HG02610 (cell line): Measurements from ENCODE around the gene IFIT3.
"Not testable (repeated sequence)": the region's sequence is repeated elsewhere in the genome, so short reads cannot be mapped to it uniquely, and the experiment has no call there.

Experiments used
- ATAC-seq: cut with Tn5 transposase; IDR thresholded peaks from one replicate; pipeline ENCODE4 v1.9.1; 2021; ENCODE audit warnings: mild to moderate bottlenecking, moderate library complexity; ENCODE audit not compliant: unreplicated experiment

The IFIT3 gene

DNA sequence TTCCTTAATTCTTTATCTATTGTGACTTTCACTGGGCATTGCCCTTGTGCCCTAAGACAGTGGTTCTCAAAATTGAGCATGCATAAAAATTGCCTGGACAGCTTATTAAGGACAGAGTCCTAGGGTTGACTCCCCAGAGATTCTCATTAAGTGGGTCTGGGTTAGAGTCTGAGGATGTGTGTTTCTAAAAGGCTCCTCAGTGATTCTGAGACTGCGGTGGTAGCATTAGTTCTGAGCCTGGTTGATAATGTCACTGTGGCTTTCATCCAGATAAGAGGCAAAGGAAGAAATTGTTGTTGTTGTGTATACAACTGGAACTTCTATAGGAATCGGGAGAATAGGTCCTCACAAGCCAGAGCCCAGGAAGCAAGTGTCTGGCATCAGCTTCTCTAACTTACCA, 24.6 kb upstream of the IFIT3 start:
- no peak for ATAC-seq

DNA sequence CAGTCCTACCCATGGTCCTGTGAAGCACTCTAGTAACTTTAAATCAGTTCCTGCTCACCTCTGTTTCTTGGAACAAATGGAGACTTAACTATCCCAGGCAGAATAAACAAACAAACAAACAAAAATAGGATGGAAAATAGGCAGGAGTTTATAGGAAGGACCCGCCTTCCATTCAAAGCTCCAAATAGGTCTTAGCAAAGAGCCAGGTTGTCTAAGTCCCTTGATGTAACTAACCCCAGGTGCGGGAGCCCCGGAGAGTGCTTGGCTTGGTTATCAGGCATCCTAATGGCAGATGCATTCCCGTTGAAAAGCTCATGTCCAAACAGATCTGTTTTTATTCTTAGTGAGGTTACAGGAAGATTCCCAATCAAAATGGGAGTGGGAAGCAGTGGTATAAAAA, 23.8 kb upstream of the IFIT3 start:
- no peak for ATAC-seq

DNA sequence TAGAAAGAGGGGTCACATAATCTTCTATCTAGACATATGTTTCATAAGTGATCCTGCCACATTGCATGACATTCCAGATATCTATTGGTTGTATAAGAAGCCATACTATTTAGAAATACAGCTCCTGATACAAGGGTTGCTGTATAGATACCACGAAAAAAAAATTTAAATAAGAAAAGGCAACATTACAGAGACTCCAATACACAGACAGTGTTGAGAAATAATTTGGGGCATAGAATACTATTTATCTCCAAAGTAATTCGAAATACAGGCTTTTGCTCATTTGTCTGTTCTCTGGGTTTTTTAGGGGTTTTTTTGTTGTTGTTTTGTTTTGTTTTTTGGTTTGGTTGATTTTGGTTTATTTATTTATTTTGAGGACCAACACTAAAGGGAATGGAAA, 23.4 kb upstream of the IFIT3 start:
- ATAC-seq: no peak

DNA sequence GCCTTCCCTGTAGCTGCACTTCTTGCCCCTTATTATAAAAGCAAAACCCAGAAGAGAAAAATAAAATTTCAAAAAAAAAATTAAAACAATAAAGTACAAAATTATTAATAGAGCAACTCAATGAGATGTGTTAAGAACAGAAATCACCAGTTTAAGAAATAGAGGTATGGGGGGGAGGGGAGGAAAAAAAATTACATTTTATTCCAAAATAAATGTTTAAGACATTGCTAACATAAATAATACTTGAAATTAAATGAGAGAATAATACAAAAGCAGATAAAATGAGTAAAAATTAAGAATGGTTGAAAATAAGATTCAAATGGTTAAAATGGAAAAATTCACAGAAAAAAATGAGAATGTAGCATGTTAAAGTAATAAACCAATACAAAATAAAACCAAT, 22.9 kb upstream of the IFIT3 start:
- no peak for ATAC-seq

DNA sequence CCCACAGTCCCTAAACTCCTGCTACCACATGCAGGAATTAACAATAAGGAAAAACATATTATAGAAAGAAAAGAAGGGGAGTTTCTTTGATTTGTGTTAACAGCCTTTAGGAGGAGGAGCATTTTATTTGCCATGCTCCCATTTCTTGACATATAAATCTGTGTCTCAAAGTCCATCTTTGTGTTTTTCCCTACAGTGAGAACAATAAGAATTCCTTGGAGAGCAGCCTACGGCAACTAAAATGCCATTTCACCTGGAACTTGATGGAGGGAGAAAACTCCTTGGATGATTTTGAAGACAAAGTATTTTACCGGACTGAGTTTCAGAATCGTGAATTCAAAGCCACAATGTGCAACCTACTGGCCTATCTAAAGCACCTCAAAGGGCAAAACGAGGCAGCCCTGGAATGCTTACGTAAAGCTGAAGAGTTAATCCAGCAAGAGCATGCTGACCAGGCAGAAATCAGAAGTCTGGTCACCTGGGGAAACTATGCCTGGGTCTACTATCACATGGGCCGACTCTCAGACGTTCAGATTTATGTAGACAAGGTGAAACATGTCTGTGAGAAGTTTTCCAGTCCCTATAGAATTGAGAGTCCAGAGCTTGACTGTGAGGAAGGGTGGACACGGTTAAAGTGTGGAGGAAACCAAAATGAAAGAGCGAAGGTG, 21.9 kb upstream of the IFIT3 start:
- ATAC-seq: no peak

DNA sequence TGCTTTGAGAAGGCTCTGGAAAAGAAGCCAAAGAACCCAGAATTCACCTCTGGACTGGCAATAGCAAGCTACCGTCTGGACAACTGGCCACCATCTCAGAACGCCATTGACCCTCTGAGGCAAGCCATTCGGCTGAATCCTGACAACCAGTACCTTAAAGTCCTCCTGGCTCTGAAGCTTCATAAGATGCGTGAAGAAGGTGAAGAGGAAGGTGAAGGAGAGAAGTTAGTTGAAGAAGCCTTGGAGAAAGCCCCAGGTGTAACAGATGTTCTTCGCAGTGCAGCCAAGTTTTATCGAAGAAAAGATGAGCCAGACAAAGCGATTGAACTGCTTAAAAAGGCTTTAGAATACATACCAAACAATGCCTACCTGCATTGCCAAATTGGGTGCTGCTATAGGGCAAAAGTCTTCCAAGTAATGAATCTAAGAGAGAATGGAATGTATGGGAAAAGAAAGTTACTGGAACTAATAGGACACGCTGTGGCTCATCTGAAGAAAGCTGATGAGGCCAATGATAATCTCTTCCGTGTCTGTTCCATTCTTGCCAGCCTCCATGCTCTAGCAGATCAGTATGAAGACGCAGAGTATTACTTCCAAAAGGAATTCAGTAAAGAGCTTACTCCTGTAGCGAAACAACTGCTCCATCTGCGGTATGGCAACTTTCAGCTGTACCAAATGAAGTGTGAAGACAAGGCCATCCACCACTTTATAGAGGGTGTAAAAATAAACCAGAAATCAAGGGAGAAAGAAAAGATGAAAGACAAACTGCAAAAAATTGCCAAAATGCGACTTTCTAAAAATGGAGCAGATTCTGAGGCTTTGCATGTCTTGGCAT, 21.1 kb upstream of the IFIT3 start:
- no peak for ATAC-seq

DNA sequence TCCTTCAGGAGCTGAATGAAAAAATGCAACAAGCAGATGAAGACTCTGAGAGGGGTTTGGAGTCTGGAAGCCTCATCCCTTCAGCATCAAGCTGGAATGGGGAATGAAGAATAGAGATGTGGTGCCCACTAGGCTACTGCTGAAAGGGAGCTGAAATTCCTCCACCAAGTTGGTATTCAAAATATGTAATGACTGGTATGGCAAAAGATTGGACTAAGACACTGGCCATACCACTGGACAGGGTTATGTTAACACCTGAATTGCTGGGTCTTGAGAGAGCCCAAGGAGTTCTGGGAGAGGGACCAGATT, 20.6 kb upstream of the IFIT3 start:
- no peak for ATAC-seq

DNA sequence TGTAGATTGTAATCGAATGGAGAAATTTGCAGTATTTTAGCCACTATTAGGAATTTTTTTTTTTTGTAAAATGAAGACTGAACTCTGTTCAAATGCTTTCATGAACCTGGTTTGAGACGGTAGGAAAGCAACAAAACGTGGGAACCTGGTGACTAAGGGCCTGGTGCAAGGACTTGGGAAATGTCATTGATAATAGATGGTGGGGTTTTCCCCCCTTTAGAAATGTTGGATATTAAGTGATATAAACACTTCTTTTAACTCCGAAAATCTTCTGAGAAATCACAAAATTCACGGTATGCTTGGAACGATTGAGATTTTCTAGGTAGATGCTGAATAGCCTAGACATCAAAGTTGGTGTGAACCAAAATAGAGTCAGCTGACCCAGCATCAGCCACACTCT, 19.5 kb upstream of the IFIT3 start:
- ATAC-seq: no peak

DNA sequence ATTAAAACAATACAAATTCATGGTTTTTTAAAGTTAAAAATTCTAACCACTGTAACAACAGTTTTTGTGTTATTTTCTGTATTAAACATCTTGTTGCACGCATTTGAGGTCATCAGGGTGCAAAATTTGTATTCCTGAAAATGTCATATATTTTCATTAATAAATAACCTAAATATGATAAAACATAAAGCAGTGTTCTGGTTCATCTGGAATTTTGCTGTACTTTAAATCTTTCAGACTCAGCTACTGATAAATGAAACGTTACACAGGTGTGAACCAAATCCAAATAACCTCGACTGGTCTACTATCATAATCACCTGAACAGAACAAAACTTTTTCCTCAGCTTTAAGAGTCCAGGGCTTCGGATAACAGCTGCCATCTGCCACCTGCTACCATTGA, 19.1 kb upstream of the IFIT3 start:
- ATAC-seq: no peak

DNA sequence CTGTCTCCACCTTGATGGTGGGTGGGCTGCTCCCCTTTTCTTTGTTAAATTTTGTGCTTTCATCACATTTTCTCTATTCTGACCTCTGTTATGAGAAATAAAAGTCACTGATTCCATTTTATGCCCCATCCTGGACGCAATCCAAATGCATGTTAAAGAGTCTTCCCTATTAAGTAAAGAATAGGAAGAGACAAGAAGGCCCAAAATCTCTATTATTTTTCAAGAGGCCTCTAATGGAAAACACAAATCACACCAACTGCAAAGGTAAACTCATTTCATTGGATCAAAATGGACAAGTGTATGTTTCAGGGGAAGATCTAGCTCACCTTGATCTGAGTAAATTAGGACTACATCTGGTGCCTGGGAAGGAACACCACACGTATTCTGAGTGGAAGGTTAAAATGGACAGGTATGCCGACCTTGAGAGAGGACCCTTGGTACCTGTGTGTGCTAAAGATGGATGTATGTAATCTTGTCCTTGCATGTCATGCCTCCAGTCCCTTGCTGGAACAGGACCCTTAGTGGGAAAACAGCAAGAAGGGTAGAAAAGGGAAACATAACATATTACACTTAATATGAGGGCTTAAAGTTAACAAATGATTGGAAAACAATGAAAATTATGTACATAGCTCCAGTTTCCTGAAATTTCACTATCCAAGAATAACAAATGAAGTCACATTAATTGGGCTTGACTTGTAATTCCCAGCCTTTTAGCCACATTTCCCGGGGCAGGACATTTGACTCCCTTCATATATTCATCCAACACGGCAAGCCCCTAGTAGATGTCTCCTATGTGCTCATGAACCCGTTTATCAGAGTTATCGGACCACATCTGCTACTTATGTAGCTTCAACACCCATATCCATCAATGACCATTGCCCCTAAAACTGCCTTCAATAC, 18.4 kb upstream of the IFIT3 start:
- no peak for ATAC-seq

DNA sequence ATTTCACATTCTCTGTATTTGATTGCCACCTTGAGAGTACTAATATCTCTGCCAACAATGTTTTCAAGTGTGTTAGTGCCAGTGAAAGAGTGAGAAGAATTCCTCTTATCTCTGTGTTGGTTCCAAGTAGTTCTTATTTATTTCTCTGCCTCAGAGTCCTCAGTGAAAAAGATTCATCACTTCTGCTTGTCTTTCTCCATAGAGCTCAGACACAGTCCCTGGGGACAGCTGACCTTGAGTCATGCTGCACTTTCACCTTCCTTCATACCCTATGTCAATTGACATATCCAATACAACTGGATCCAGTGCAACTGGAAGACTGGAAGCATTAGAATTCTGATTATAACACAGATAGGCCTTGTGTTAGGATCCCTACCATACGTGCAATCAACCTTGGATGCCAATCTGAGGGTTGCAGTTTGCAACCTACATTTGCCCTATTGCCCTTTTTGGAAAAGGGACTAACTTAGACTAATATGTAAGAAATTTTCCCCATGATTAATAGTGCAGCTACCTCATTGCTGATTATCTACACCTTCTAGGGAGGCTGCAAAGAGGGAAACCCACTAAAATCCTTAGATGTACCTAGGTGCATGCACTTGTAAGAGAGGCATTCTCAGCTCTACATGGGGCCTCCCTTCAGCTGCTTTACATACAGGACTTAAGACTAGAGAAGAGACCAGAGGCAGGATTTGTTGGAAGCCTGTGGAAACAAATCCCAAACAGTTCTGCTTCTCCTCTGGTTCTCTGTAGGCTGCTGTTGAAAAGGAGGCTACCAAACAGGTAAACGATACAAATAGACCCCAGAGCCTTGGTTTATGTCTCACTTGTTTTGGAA, 17.5 kb upstream of the IFIT3 start:
- ATAC-seq: no peak

DNA sequence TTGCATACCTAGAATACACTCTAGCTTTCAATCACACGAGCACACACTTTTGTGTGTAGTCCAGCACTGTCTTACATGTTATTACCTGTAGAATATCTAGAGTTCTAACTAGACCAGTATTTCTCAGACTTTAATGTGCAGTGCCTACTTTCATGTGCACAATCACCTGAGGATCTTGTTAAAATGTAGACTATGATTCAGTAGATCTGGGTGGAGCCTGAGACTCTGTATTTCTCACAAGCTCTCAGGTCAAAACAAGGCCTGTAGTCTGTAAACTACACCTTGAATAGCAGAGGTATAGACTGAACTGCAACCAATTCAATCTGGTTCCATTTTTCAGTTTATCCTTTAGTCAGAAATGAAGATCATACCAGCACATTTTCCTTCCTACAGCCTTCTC, 14.8 kb upstream of the IFIT3 start:
- ATAC-seq: no peak

DNA sequence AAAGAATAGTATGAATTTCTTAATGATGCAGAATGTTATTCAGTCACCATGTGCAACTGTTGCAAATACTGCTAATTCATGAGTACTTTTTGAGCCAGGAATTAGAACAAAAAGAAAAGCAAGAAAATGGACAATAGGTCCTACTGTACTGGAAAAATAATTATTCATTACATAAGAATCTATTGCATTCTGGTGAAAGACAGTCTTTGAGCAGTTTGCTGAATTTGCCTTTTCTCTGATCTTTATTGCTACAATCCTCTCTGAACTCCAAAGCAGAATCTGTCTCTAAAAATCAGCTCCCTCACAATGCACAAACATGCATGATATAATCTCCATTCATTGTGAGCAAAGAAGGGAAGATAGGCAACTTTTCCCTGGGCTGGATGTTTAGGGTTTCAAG, 13.1 kb upstream of the IFIT3 start:
- ATAC-seq: no peak

DNA sequence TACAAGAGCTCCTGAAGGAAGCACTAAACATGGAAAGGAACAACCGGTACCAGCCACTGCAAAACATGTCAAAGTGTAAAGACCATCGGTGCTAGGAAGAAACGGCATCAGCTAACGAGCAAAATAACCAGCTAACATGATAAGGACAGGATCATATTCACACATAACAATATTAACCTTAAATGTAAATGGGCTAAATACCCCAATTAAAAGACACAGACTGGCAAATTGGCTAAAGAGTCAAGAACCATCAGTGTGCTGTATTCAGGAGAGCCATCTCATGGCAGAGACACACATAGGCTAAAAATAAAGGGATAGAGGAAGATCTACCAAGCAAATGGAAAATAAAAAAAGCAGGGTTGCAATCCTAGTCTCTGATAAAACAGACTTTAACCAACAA, 9.8 kb upstream of the IFIT3 start:
- ATAC-seq: not testable (repeated sequence)

DNA sequence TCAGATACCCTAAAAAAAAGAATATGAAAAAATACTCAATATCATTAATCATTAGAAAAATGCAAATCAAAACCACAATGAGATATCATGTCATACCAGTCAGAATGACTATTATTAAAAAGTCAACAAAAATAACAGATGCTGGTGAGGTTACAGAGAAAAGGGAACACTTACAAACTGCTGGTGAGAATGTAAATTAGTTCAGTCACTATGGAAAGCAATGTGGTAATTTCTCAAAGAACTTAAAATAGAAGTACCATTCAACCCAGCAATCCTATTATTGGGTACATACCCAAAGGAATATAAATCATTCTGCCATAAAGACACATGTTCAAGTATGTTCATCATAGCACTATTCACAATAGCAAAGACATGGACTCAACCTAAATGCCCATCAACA, 2.7 kb upstream of the IFIT3 start:
- ATAC-seq: not testable (repeated sequence)

DNA sequence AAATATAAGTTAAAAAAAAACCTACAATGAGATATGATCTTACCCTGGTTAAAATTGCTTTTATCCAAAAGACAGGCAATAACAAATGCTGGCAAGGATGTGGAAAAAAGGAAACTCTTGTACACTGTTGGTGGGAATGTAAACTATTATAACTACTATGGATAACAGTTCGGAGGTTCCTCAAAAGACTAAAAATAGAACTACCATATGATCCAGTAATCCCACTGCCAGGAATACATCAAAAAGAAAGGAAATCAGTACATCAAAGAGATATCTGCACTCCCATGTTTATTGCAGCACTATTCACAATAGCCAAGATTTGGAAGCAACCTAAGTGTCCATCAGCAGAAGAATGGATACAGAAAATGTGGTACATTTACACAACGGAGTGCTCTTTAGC, 1.9 kb upstream of the IFIT3 start:
- ATAC-seq: not testable (repeated sequence)

DNA sequence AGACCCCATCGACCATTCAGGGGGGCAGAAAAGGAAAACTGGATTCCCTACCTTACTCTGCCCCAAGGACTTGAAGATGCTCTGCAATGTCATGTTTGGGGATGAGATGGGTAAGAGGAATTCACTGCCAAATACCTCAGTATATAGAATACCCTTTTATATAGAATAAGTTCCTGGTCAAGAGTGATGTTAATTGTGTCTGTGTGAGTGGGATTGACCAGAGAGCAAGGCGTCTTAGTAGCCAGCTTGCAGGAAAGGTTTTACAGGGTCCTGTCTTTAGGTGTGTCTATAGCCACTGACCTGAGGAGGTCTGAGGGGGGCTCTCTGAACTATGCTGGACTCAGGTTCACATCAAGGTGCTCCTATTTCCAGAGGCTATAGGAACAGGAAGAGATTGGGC, 1.4 kb downstream of the IFIT3 start:
- no peak for ATAC-seq

DNA sequence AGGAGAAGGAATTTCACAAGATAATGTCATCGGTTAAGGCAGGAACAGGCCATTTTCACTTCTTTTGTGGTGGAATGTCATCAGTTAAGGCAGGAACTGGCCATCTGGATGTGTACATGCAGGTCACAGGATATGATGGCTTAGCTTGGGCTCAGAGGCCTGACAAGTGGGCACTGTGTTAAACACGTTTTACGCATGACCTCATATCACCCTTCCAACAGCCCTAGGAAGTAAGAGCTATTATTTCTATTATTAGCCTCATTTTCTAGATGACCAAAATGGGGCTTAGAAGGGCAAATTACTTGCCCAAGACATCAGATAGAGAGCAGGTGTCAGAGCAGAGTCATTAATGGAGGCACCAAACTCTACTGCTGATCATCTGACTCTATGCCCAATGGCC, 2.2 kb downstream of the IFIT3 start:
- ATAC-seq: not testable (repeated sequence)

DNA sequence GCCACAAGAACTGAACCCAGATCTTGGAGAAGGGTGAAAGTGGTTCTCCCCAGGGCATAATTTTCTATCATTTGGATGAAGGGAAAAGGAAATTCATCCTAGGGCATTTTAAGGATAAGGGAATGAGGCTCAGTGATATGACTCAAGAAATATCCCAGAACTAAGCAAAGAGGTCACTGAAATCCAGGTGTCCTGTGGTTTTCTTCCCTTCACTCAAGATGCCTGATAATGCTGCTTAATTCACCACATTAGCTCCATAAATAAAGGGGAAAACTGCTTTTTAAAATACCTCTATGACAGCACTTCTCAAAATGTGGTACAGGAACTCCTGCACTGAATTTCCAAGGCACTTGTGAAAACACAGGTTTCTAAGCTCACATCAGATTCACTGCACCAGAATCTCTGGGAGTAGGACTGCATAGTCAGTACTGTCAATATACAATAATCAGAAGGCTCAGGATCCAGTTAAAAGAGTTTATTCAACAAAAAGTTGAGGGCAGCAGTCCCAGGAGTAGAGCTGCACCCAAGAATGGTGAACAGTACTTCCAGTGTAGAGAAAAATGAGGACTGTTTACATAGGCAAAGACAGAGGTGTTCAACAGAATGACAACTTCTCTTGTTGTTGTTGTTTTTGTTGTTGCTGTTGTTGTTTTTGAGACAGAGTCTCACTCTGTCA, 2.9 kb downstream of the IFIT3 start:
- ATAC-seq: no peak

DNA sequence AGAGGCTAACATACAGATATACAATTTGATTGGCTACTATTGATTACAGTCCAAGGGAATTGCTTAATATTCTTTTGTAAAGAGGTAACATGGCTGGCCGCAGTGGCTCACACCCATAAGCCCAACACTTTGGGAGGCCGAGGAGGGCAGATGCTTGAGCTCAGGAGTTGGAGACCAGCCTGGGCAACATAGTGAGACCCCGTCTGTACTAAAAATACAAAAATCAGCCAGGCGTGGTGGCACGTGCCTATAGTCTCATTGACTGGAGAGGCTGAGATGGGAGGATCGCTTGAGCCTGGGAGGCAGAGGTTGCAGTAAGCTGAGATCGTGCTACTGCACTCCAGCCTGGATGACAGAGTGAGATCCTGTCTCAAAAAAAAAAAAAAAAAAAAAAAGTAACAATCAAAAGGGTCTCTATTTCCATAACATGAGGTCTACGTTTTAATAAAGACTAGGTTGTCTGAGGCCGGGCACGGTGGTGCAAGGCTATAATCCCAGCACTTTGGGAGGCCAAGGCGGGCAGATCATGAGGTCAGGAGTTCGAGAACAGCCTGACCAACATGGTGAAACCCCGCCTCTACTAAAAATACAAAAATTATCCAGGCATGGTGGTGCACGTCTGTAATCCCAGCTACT, 3.8 kb downstream of the IFIT3 start:
- not testable (repeated sequence) for ATAC-seq
